NCI-H2171 (cell line): ENCODE data around the gene ABCA8.

ENCODE experiments used
- DNase-seq: peaks from one replicate; lab custom pipeline; 2025; lab: John Stamatoyannopoulos, UW

Gene ABCA8

GRCh38 chr17:68870161-68870826, 84.9 kb downstream of the ABCA8 start:
- DNase-seq = no peak

GRCh38 chr17:68868708-68869107, 86.5 kb downstream of the ABCA8 start:
- DNase-seq = no peak

GRCh38 chr17:68867759-68868516, 87.3 kb downstream of the ABCA8 start:
- no peak for DNase-seq

GRCh38 chr17:68865584-68865983, 89.6 kb downstream of the ABCA8 start:
- DNase-seq = no peak

GRCh38 chr17:68863091-68863652, 92.0 kb downstream of the ABCA8 start:
- no peak for DNase-seq

- DNase-seq = no peak
These were observed 93.6 kb downstream of the ABCA8 start for GRCh38 chr17:68861602-68862001.

DNA sequence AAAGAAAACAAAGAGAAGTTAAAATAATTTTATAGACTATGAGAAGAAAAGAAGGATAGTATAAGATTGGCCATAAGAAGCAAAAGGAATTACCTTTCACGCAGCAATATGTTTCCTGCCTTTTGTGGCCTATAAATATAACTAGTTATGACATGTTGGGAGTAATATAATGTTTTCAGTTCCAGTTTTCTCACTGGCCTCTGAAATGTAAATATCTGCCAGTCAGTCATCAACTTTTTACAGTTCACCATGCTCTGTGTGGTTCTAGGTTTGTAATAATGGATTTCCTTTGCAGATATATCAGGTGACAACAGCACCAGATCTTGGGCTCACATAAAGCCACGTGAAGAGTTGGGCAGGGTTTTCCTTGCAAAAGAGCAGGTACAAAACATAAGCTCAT, 94.3 kb downstream of the ABCA8 start:
- no peak for DNase-seq

GRCh38 chr17:68854452-68854851, 100.7 kb downstream of the ABCA8 start:
- no peak for DNase-seq

- DNase-seq = no peak
These were observed 101.8 kb downstream of the ABCA8 start for GRCh38 chr17:68853439-68853838.

GRCh38 chr17:68853036-68853435, 102.2 kb downstream of the ABCA8 start:
- no peak for DNase-seq

GRCh38 chr17:68851890-68852289, 103.3 kb downstream of the ABCA8 start:
- DNase-seq = no peak

DNA sequence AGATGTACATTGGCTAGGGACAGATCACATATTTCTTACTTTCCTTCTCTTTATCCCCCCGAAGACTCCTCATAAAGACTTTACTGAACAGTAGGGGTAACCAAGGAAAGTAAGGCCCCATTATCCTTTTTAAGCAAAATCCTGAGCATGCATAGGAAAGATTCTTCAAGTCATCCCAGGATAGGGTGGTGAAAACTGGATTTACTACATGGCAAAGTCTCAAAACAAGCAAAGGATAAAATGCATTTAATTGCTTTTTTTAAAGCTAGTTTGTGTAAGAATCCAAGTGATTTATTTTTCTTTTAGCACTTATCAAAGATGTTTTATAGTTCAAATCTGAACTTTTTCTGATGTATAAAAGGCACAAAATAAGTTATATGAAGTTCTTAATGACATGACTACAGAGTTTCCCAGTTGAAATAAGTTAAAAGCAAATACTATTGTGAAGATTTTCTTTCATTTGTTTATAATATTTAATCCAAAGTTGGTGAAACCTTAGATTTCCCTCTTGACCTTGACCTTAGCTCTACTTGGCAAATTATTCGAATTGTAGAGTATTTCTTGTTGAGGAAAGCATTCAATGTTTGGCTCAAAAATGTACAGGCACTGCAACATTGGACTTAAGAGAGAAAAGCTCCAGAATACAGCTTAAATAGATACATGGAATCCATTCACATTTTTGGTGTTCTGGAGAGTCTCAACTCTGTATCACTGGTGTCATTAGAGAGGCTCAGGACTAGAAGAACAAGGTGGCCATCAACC, 104.3 kb downstream of the ABCA8 start:
- DNase-seq = no peak

DNA sequence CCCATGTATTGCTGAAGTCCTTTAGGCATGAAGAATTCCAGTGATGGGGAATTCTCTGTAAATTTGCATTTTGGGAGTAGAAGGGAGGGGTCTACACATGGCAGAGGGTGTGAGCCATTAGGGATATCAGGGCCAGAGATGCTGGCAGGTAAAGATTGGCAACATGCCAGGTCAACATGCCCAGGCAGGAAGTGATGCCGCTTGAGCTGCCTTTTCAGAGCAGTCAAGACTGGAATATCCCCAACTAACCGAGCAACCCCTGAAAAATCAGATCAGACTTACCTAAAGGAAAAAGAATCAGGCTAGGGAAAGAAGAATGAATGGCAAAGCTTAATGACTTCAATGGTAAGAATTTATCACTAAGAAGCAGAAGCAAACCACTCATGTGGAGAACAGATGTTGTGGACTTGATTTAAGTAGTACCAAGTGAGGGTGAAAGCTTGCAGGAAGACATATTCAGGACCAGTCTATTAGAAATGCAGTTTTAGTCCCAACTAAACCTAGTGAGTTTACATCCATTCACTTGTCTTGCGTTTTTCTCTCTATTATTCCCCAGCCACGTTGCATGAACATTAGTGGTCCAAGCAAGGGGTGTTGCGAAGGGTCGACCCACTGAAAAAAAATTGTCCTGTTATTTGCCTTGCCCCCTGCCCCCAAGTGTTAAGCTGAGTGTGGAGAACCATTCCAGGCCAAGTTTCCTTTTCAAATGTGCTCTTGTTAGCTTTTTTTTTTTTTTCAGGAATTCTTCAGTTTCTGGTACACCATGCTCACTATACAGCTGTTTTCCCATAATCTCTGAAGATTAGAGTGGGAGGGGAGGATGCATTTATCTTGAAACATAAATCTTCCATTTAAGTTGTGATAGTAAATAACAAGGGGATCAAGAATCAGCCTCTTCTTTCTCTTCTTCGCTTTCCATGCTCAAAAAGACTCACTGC, 105.2 kb downstream of the ABCA8 start:
- DNase-seq = peak; percentile 83

DNA sequence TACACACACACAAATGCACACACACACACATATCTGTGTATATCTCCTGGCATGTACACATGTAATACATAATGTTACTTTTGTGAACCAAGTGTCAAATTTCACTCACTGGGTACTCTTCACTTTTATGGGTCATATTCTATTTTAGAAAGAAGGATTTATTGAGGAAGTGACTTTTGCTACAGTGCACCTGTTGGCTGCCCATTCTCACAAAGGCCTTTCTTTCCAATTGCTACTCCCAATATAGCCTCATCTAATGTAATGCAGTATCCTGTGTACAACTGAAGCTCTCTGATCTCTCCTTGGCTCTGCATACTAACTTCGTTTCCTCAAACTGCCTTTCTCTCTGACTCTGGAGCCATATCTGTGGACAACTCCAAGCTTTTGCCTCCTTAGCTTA, 107.5 kb downstream of the ABCA8 start:
- no peak for DNase-seq

- DNase-seq = no peak
These were observed 111.7 kb downstream of the ABCA8 start for GRCh38 chr17:68843522-68843921.

DNA sequence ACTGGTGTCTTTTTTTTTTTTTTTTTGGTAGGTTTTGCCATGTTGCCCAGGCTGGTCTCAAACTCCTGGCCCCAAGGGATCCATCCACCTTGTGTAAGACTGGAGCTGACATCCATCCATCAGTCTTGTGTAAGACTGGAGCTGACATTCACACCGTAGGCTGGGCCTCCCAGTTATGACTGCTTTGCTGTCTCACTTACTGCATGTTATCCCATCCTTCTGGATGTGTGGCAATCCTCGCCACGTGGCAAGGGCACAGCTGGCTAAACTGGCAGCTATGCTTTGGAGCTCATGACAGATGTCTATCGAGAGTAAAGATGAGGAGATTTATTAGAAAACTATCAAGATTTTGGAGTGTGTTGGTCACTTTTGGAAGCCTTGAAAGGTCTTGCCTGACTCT, 115.1 kb downstream of the ABCA8 start:
- no peak for DNase-seq

DNA sequence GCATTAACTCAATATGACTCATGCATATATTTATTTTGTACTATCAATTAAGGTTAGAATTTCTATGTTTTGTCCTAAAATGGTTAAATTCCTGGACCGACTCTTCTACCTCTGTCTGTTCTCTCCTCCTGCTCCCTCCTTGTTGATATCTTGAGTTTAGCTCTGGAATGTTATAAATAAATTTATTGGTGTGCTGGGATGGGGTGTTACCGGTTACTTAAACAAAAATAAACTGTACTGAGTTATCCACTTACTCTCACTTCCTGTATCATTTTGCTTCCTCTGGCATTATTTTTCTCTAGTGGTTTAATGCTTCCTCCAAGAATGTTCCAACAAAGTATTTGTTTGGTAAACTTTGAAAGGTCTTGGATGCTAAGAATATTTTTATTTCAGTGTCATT, 120.1 kb downstream of the ABCA8 start:
- no peak for DNase-seq

GRCh38 chr17:68834328-68834836, 120.8 kb downstream of the ABCA8 start:
- DNase-seq = no peak

DNA sequence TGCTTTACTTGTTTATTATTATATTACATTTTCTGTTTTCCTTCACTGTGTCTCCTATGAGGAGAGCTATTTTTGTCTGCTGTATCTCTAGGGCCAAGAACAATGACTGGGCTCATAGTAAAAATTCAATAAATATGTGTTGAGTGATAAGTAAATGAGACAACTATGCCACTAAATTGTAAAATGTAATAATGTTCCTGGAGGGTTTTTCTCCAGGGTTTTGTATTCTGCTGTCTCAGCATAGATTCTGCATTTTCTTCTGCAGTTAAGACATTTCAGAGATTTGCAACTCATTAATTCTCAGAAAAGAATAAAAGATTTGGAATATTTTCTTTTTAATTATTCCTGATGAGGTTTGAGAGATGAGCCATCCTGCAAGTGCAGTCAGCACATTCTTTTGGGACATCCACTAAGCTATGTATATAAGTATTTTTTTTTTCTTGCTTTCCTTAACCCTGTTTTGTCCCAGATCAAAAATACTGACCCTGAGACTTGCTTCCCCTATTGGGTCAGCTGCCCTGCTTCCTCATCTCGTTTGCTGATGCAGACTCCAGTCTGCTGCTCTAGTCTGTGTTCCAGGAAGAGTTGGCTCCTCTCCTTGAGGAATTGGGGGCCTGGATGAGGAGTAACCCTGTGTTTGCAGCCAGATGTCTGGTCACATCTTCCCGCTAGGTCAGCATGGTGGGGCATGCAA, 122.9 kb downstream of the ABCA8 start:
- DNase-seq = no peak

GRCh38 chr17:68831170-68831569, 124.0 kb downstream of the ABCA8 start:
- no peak for DNase-seq

DNA sequence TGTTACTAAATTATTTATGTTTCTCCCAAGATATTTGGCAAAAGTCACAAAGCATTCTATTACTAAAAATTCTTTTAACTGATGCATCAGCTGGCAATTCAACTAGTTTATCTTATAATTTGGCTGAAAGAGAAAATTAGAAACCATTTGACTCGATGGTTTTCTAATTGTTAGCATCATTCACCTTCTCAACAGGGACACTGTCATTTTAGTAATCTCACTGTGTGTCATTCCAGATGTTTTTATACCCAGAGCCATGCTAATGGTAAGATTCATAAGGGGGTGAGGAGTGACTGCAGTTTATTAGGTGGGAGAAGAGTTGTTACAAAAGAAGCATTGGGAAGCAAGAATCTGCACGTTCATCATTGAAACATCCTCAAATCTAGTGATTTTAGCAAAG, 124.9 kb downstream of the ABCA8 start:
- DNase-seq = no peak
